ENCODE results near the gene TOMM40.

DNA sequence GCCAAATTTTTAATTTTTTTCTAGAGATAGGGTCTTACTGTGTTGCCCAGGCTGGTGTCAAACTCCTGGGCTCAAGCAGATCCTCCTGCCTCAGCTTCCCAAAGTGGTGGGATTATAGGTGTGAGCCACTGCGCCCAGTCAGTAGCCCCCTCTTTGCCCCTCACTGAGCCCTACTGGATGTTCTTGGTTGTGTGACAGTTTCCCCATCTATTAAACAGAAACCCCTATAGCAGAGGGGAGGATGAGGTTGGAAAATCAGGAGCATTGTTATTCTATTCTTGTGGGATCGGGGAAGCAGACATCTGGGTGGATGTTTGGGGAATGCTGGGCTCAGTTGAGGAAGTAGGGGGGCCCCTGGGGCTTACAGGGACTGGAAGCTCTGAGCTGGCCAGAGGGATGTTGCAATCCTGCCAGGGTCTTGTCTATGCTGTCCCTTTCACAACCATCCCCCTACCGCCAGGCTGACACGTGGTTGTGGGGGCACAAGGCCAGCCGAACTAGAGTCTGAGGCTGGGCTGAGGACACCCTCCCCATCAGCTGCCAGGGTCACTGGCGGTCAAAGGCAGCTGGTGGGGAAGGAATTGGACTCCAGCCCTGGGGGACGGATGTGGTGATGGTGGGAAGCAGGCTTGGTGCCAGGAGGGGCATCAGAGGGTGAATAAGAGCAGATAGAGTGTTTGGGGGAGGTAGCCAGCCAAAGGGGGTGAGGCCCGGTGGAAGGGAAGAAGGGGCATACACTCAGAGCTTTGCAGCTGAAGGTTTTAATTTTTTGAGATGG lies 34.2 kb downstream of the TOMM40 start:
- TF ChIP-seq POLR2AphosphoS5 (IDR thresholded peaks at IDR 0.05; ENCODE audit: low read depth, low read length) = no peak
- no peak for TF ChIP-seq POLR2A (IDR thresholded peaks at IDR 0.05; ENCODE audit: low read depth, low read length)
- no peak for TF ChIP-seq TAF1 (IDR thresholded peaks at IDR 0.05; ENCODE audit: low read depth, low read length)
- TF ChIP-seq POU2F2 (IDR thresholded peaks at IDR 0.05; ENCODE audit: low read depth, low read length) = no peak
- TF ChIP-seq SPI1 (IDR thresholded peaks at IDR 0.05; ENCODE audit: low read depth, low read length) = no peak

All from GM12891 (cell line).